Natural killer cell (primary cell): ENCODE results near the gene CER1. TPM values are rescaled to one million over a fixed set of nuclear protein-coding genes. Genes with fewer than 3 reads are reported as not detected.

Source experiments
- ATAC-seq, 3 donors: fragments of 150-1000 bp in 2 of 3; fragments of 200-7000 bp in 1 of 3; cut with Tn5 transposase; 1 replicate in 1 of 3; 2 replicates in 2 of 3; pipeline ENCODE4 v1.10.0; 2021; ENCODE audit warnings: mild to moderate bottlenecking in 2 of 3, moderate library complexity in 2 of 3
- DNase-seq, 2 donors: peaks; one replicate each; pipeline versions ENCODE4 v3.0.0 to v3.0.0-alpha.2; 2013 to 2021; ENCODE audit warnings: mixed read lengths in 1 of 2
- H3K27ac ChIP-seq: one replicate; pipeline ENCODE4 v1.5.1; 2013; ENCODE audit warnings: mild to moderate bottlenecking, low read length
- H3K27me3 ChIP-seq: one replicate; pipeline ENCODE4 v1.6.1; 2013; ENCODE audit warnings: low read length; ENCODE audit not compliant: control insufficient read depth, insufficient read depth
- H3K36me3 ChIP-seq: one replicate; pipeline ENCODE4 v1.6.1; 2013; ENCODE audit warnings: low read length; ENCODE audit not compliant: control insufficient read depth, insufficient read depth
- H3K4me1 ChIP-seq: one replicate; pipeline ENCODE4 v1.6.1; 2013; ENCODE audit warnings: low read length; ENCODE audit not compliant: control insufficient read depth, insufficient read depth
- H3K4me3 ChIP-seq: one replicate; pipeline ENCODE4 v1.5.1; 2013; ENCODE audit warnings: low read length
- H3K9me3 ChIP-seq: one replicate; pipeline ENCODE4 v1.6.1; 2013; ENCODE audit warnings: low read length; ENCODE audit not compliant: control insufficient read depth, insufficient read depth
- H3K27ac Mint-ChIP-seq, 2 donors: one replicate each; pipeline ENCODE4 v1.8.0; 2022; ENCODE audit warnings: mild to moderate bottlenecking in 2 of 2, mixed read lengths in 2 of 2, moderate library complexity in 1 of 2
- H3K27me3 Mint-ChIP-seq, 2 donors: one replicate each; pipeline ENCODE4 v1.8.0; 2022; ENCODE audit warnings: low read depth in 2 of 2, mixed read lengths in 2 of 2
- H3K36me3 Mint-ChIP-seq: one replicate; pipeline ENCODE4 v1.8.0; 2022; ENCODE audit warnings: mixed read lengths
- H3K4me1 Mint-ChIP-seq, 2 donors: one replicate each; pipeline ENCODE4 v1.8.0; 2022; ENCODE audit warnings: mixed read lengths in 2 of 2
- H3K4me3 Mint-ChIP-seq: one replicate; pipeline ENCODE4 v1.8.0; 2022; ENCODE audit warnings: mild to moderate bottlenecking, moderate library complexity, mixed read lengths
- H3K9me3 Mint-ChIP-seq, 2 donors: one replicate each; pipeline ENCODE4 v1.8.0; 2022; ENCODE audit warnings: mixed read lengths in 2 of 2
- CTCF ChIP-seq: fragments of 200-600 bp; IDR thresholded peaks from one replicate; pipeline ENCODE4 v1.8.0; 2022; ENCODE audit warnings: antibody characterized with exemption
- WGBS: methylation state at CpG from one replicate; pipeline ENCODE4 v1.1.7; 2013; ENCODE audit warnings: missing lambda C conversion rate; ENCODE audit not compliant: insufficient coverage; 5-methylcytosine and 5-hydroxymethylcytosine counted together
- intact Hi-C: fragments of 100-400 bp; cut with micrococcal nuclease; formaldehyde crosslinking; loops from one replicate; pipeline ENCODE4 v1.14.2; 2022
- total RNA-seq, 4 donors: library from RNA; stranded (reverse); fragments of 120-200 nt in 1 of 4; gene quantifications; one replicate each; pipeline versions ENCODE4 v1.2.3 to v1.2.4, GENCODE V29; 2013 to 2022

Gene CER1
- total RNA-seq, 3 donors from 2014 or later (not counting 1 experiment from before 2014, with no cell fraction given) = not detected

- DNase-seq = no peak
- Mint-ChIP-seq H3K9me3 (no peaks in the 10 kb centered on the region), H3K36me3 (no peaks in the 10 kb centered on the region)
Observed at GRCh38 chr9:14746626-14747025, 24.1 kb upstream of the CER1 start.

GRCh38 chr9:14744768-14745167, 22.2 kb upstream of the CER1 start:
- ATAC-seq = no peak

More at GRCh38 chr9:14746626-14747025, 24.1 kb upstream of the CER1 start:
- TF ChIP-seq CTCF = no peak
- H3K4me1 ChIP-seq = no peaks in the 10 kb centered on the region
- H3K27me3 ChIP-seq = peaks cover 2% of the 10 kb centered on the region
- no peak overlapping the region for H3K4me3 ChIP-seq
- intact Hi-C loops = no loop called here
- H3K9me3 ChIP-seq = no peaks in the 10 kb centered on the region
- no peak overlapping the region for H3K27ac ChIP-seq
- no peaks in the 10 kb centered on the region for H3K4me1 Mint-ChIP-seq
- no peak overlapping the region for H3K4me3 Mint-ChIP-seq
- WGBS = 85% methylated on average over 3 of the region's 3 CpGs
- peaks cover 6 to 40% of the 10 kb centered on the region in 2 donors for H3K27me3 Mint-ChIP-seq
- no peak for ATAC-seq
- H3K27ac Mint-ChIP-seq = no peak overlapping the region
- H3K36me3 ChIP-seq = no peaks in the 10 kb centered on the region

GRCh38 chr9:14741369-14741768, 18.8 kb upstream of the CER1 start:
- intact Hi-C loops = no loop called here
- H3K4me1 Mint-ChIP-seq = no peaks in the 10 kb centered on the region
- H3K4me1 ChIP-seq = no peaks in the 10 kb centered on the region
- no peaks in the 10 kb centered on the region for H3K9me3 ChIP-seq
- TF ChIP-seq CTCF = no peak
- peaks cover 3 to 22% of the 10 kb centered on the region in 2 donors for H3K27me3 Mint-ChIP-seq
- no peak overlapping the region for H3K4me3 Mint-ChIP-seq
- 92% methylated on average over 2 of the region's 3 CpGs for WGBS
- H3K9me3 Mint-ChIP-seq = no peaks in the 10 kb centered on the region
- H3K27ac Mint-ChIP-seq = no peak overlapping the region
- peaks cover 2% of the 10 kb centered on the region for H3K27me3 ChIP-seq
- H3K27ac ChIP-seq = no peak overlapping the region
- H3K4me3 ChIP-seq = no peak overlapping the region
- no peaks in the 10 kb centered on the region for H3K36me3 ChIP-seq
- DNase-seq (no peak), ATAC-seq (no peak)
- no peaks in the 10 kb centered on the region for H3K36me3 Mint-ChIP-seq

More at GRCh38 chr9:14744768-14745167, 22.2 kb upstream of the CER1 start:
- Histone ChIP-seq H3K27me3 (peaks cover 2% of the 10 kb centered on the region), H3K4me3 (no peak overlapping the region), H3K27ac (no peak overlapping the region), H3K36me3 (no peaks in the 10 kb centered on the region), H3K9me3 (no peaks in the 10 kb centered on the region), H3K4me1 (no peaks in the 10 kb centered on the region)
- no peak for TF ChIP-seq CTCF
- DNase-seq = no peak
- H3K27ac Mint-ChIP-seq = no peak overlapping the region
- H3K27me3 Mint-ChIP-seq = peaks cover 6 to 26% of the 10 kb centered on the region in 2 donors
- H3K4me3 Mint-ChIP-seq = no peak overlapping the region
- WGBS = 100% methylated on average over 1 of the region's 1 CpG
- H3K9me3 Mint-ChIP-seq = no peaks in the 10 kb centered on the region
- intact Hi-C loops = no loop called here
- H3K4me1 Mint-ChIP-seq = no peaks in the 10 kb centered on the region
- no peaks in the 10 kb centered on the region for H3K36me3 Mint-ChIP-seq

- ATAC-seq (no peak), DNase-seq (no peak)
- TF ChIP-seq CTCF = no peak
- no peak overlapping the region for H3K4me3 Mint-ChIP-seq
- Histone ChIP-seq H3K4me1 (no peaks in the 10 kb centered on the region), H3K27me3 (no peaks in the 10 kb centered on the region), H3K9me3 (no peaks in the 10 kb centered on the region), H3K36me3 (no peaks in the 10 kb centered on the region), H3K27ac (no peak overlapping the region), H3K4me3 (no peak overlapping the region)
- H3K27ac Mint-ChIP-seq = no peak overlapping the region
- H3K4me1 Mint-ChIP-seq = no peaks in the 10 kb centered on the region
- H3K27me3 Mint-ChIP-seq = peaks cover 3 to 25% of the 10 kb centered on the region in 2 donors
- intact Hi-C loops = no loop called here
- H3K36me3 Mint-ChIP-seq = no peaks in the 10 kb centered on the region
- H3K9me3 Mint-ChIP-seq = no peaks in the 10 kb centered on the region
- 63% methylated on average over 1 of the region's 5 CpGs for WGBS
Observed at GRCh38 chr9:14733133-14733532, 10.6 kb upstream of the CER1 start.
